CD4-positive, alpha-beta memory T cell (primary cell): Measurements from ENCODE around the gene DRD2. TPM values are rescaled to one million over a fixed set of nuclear protein-coding genes. Genes with fewer than 3 reads are reported as not detected.

Experiments
- CTCF ChIA-PET: fragments of 350-600 bp; sonication (Branson Sonifier 250); formaldehyde crosslinking; loops from one replicate; lab custom pipeline; 2021; ENCODE audit warnings: inconsistent platforms; ENCODE audit not compliant: partially characterized antibody; lab: Charles Lee
- POLR2A ChIA-PET: fragments of 350-600 bp; sonication (Branson Sonifier 250); formaldehyde crosslinking; loops from one replicate; lab custom pipeline; 2021; ENCODE audit not compliant: partially characterized antibody; lab: Charles Lee
- DNase-seq, 5 donors: peaks; one replicate each; pipeline versions ENCODE4 v3.0.0 to v3.0.0-alpha.2; 2020 to 2022; ENCODE audit warnings: mixed read lengths in 1 of 5
- H3K27ac ChIP-seq: one replicate; pipeline ENCODE4 v1.7.0; 2013; ENCODE audit warnings: low read depth, low read length
- H3K27me3 ChIP-seq: 2 replicates; pipeline ENCODE4 v1.7.0; 2013; ENCODE audit warnings: mild to moderate bottlenecking, low read length, moderate library complexity; ENCODE audit not compliant: insufficient read depth
- H3K36me3 ChIP-seq: 2 replicates; pipeline ENCODE4 v1.7.0; 2013; ENCODE audit warnings: mild to moderate bottlenecking, low read length, moderate library complexity; ENCODE audit not compliant: insufficient read depth
- H3K4me1 ChIP-seq: 2 replicates; pipeline ENCODE4 v1.7.0; 2013; ENCODE audit warnings: mild to moderate bottlenecking, low read length, moderate library complexity; ENCODE audit not compliant: insufficient read depth
- H3K4me3 ChIP-seq, 2 donors: one replicate each; pipeline ENCODE4 v1.7.0; 2013; ENCODE audit warnings: low read length in 2 of 2, mild to moderate bottlenecking in 1 of 2
- H3K9me3 ChIP-seq, 2 donors: one replicate each; pipeline ENCODE4 v1.7.0; 2013; ENCODE audit warnings: low read length in 2 of 2, control low read depth in 1 of 2; ENCODE audit not compliant: control insufficient read depth in 1 of 2
- H3K27ac Mint-ChIP-seq, 7 donors: one replicate each; pipeline ENCODE4 v1.8.0; 2020 to 2021; ENCODE audit warnings: mixed read lengths in 7 of 7, mild to moderate bottlenecking in 6 of 7, inconsistent platforms in 3 of 7, moderate library complexity in 3 of 7
- H3K27me3 Mint-ChIP-seq, 2 donors: one replicate each; pipeline ENCODE4 v1.8.0; 2020 to 2021; ENCODE audit warnings: mixed read lengths in 2 of 2
- H3K36me3 Mint-ChIP-seq, 2 donors: one replicate each; pipeline ENCODE4 v1.8.0; 2020 to 2021; ENCODE audit warnings: mixed read lengths in 2 of 2, inconsistent platforms in 1 of 2, mild to moderate bottlenecking in 1 of 2
- H3K4me1 Mint-ChIP-seq, 4 donors: one replicate each; pipeline ENCODE4 v1.8.0; 2020 to 2021; ENCODE audit warnings: mixed read lengths in 4 of 4, mild to moderate bottlenecking in 1 of 4
- H3K4me3 Mint-ChIP-seq, 8 donors: one replicate each; pipeline ENCODE4 v1.8.0; 2020 to 2021; ENCODE audit warnings: mixed read lengths in 8 of 8, mild to moderate bottlenecking in 7 of 8, moderate library complexity in 6 of 8, inconsistent platforms in 3 of 8
- H3K9me3 Mint-ChIP-seq, 8 donors: one replicate each; pipeline ENCODE4 v1.8.0; 2020 to 2021; ENCODE audit warnings: mixed read lengths in 8 of 8, mild to moderate bottlenecking in 5 of 8, inconsistent platforms in 3 of 8, moderate library complexity in 1 of 8
- intact Hi-C: fragments of 100-400 bp; cut with micrococcal nuclease; formaldehyde crosslinking; loops from one replicate; pipeline ENCODE4 v1.15.1; 2023
- polyA plus RNA-seq, 2 donors: library from polyadenylated mRNA; unstranded; fragments of 300-500 nt; fragmentation: Illumina TruSeq; gene quantifications; one replicate each; pipeline ENCODE4 v1.2.3, GENCODE V29; 2021
- total RNA-seq, 2 experiments: library from RNA; stranded (reverse); gene quantifications; one replicate each; pipeline ENCODE4 v1.2.3, GENCODE V29; 2021

The DRD2 gene
- total and polyA plus RNA-seq, 4 experiments from 2014 or later = not detected

DNA sequence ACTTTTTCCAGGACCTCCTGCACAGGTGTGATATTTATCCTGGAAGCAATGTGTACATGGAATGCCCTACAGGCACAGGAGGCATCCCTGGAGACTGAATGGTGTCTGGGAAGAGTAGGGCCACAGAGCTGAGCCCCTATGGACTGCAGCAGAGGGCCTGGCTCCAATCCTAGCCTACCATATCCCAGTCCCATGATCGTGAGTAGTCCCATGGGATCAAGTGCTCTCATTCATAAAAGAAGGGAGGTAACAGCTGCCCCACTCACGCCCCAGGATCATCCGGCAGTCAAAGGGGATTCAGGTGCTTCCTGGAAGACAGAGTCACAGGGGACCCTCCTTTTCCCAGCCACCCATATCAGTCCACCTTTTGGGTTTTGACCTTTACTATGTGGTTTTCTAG, 63.7 kb downstream of the DRD2 start:
- intact Hi-C loops = no loop called here
- Histone ChIP-seq H3K4me3 (no peak overlapping the region), H3K36me3 (no peaks in the 10 kb centered on the region), H3K27ac (no peak overlapping the region), H3K9me3 (no peaks in the 10 kb centered on the region), H3K4me1 (no peaks in the 10 kb centered on the region), H3K27me3 (no peaks in the 10 kb centered on the region)
- Mint-ChIP-seq H3K36me3 (no peaks in the 10 kb centered on the region), H3K9me3 (no peaks in the 10 kb centered on the region), H3K27me3 (peaks cover 0 to 13% of the 10 kb centered on the region in 2 donors), H3K4me1 (peaks cover 0 to 2% (median 0%) of the 10 kb centered on the region in 4 donors), H3K27ac (no peak overlapping the region), H3K4me3 (no peak overlapping the region)
- CTCF ChIA-PET = no interaction called here
- no peak for DNase-seq
- POLR2A ChIA-PET = no interaction called here

DNA sequence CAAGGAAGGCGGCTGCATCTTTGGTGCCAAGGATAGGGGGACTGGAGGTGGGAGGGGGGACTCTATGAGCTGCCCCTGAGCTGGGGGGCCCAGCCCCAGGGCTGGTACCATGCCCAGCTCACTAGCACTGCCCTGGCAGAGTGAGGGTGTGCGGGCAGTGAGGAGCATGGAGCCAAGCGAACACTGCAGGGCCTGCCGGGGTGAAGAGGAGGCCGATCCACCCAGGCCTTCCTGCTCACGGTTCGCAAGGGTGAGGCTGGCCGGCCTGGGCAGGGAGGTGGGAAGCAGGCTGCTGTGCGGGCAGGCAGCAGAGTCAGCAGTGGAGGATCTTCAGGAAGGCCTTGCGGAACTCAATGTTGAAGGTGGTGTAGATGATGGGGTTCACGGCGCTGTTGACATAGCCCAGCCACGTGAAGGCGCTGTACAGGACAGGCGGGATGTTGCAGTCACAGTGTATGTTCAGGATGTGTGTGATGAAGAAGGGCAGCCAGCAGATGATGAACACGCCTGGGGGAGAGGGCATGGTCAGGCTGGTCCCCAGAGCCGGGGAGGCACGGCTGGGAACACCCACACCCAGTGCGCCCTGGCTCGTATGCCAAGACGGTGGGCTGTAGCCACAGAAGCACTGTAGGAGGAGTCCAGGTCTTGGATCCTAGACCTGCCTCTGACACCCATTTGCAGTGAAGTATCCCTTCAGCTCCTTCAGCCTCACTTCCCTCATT, 64.6 kb downstream of the DRD2 start:
- H3K4me1 Mint-ChIP-seq = no peaks in the 10 kb centered on the region
- Histone ChIP-seq H3K36me3 (no peaks in the 10 kb centered on the region), H3K4me1 (no peaks in the 10 kb centered on the region), H3K9me3 (no peaks in the 10 kb centered on the region), H3K27me3 (no peaks in the 10 kb centered on the region), H3K27ac (no peak overlapping the region), H3K4me3 (no peak overlapping the region)
- H3K27ac Mint-ChIP-seq = no peak overlapping the region
- no peaks in the 10 kb centered on the region for H3K36me3 Mint-ChIP-seq
- ChIA-PET POLR2A (no interaction called here), CTCF (no interaction called here)
- no peaks in the 10 kb centered on the region for H3K9me3 Mint-ChIP-seq
- intact Hi-C loops = no loop called here
- H3K4me3 Mint-ChIP-seq = no peak overlapping the region
- no peak for DNase-seq
- peaks cover 0 to 13% of the 10 kb centered on the region in 2 donors for H3K27me3 Mint-ChIP-seq

DNA sequence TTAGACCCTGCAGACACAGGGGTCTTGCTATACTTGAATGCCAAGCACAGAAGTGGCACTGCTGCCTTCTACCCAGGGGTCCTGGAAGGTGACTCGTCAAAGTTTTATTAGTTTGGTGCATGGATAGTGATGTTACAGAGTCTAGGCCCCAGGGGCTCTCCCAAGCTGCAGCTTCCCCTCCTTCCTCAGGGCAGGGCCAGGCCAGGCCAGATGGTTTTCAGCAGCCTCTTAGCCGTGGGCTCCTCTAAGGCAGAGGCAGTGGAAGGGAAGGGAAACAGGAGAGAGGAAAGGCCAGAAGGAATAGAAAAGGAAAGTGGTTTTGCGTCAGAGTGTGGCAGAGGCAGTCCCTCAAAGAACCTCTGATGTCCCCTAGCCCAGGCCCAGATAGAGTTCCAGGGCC, 65.7 kb downstream of the DRD2 start:
- intact Hi-C loops = no loop called here
- no peaks in the 10 kb centered on the region for H3K9me3 Mint-ChIP-seq
- H3K36me3 Mint-ChIP-seq = no peaks in the 10 kb centered on the region
- CTCF ChIA-PET = no interaction called here
- Histone ChIP-seq H3K27ac (no peak overlapping the region), H3K9me3 (no peaks in the 10 kb centered on the region), H3K36me3 (no peaks in the 10 kb centered on the region), H3K4me3 (no peak overlapping the region), H3K4me1 (no peaks in the 10 kb centered on the region), H3K27me3 (no peaks in the 10 kb centered on the region)
- H3K27ac Mint-ChIP-seq = no peak overlapping the region
- H3K4me1 Mint-ChIP-seq = peaks cover 0 to 1% (median 0%) of the 10 kb centered on the region in 4 donors
- peaks cover 0 to 11% of the 10 kb centered on the region in 2 donors for H3K27me3 Mint-ChIP-seq
- POLR2A ChIA-PET = no interaction called here
- no peak for DNase-seq
- no peak overlapping the region for H3K4me3 Mint-ChIP-seq

DNA sequence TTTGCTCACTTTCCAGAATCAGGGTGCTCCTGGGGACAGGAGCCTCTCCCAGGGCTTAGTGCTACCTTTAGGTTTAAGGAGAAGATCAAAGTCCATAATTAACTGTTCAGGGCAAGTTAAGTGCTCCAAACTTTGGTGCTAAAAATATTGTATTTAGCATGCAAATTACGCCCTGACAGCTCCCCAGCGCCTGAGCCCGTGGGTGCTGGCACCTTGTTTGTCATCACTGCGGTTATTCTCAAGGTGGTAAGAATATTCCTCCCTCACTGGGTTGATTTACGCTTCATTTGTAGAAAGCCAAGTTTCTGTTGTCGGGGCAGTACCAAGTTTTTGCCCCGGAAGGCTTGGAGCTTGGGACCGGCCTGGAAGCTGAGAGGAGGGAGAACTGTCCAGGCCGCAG, 66.3 kb downstream of the DRD2 start:
- ChIA-PET CTCF (no interaction called here), POLR2A (no interaction called here)
- Histone ChIP-seq H3K4me3 (no peak overlapping the region), H3K27ac (no peak overlapping the region), H3K36me3 (no peaks in the 10 kb centered on the region), H3K9me3 (no peaks in the 10 kb centered on the region), H3K4me1 (no peaks in the 10 kb centered on the region), H3K27me3 (no peaks in the 10 kb centered on the region)
- Mint-ChIP-seq H3K4me3 (no peak overlapping the region), H3K9me3 (no peaks in the 10 kb centered on the region), H3K4me1 (peaks cover 0 to 1% (median 0%) of the 10 kb centered on the region in 4 donors), H3K27ac (no peak overlapping the region), H3K36me3 (no peaks in the 10 kb centered on the region), H3K27me3 (peaks cover 0 to 11% of the 10 kb centered on the region in 2 donors)
- intact Hi-C loops = no loop called here
- no peak for DNase-seq

DNA sequence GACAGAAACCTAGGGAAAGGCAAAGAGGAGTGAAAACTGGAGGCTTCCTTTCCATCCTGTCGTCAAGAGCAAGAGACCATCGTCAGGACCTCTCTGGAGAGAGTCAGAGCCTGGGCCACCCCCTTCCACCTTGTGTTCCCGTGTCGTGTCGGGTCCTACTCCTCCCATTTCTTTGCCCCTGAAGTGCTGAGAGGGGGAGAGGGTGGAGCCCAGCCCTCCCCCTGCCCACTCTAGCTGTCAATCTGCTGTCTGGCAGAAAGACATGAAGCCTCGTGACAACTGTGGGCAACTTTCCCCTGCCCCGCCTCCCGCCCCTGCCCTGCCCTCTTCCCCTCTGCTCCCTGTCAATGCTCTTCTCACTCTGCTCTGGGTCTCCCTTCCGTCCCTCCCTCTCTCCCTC, 67.0 kb downstream of the DRD2 start:
- peaks cover 0 to 1% (median 0%) of the 10 kb centered on the region in 4 donors for H3K4me1 Mint-ChIP-seq
- DNase-seq = no peak
- H3K27me3 Mint-ChIP-seq = peaks cover 0 to 11% of the 10 kb centered on the region in 2 donors
- H3K27ac ChIP-seq = no peak overlapping the region
- H3K36me3 Mint-ChIP-seq = no peaks in the 10 kb centered on the region
- intact Hi-C loops = no loop called here
- ChIA-PET CTCF (no interaction called here), POLR2A (no interaction called here)
- no peaks in the 10 kb centered on the region for H3K27me3 ChIP-seq
- H3K4me1 ChIP-seq = no peaks in the 10 kb centered on the region
- no peaks in the 10 kb centered on the region for H3K9me3 ChIP-seq
- H3K4me3 Mint-ChIP-seq = no peak overlapping the region
- no peak overlapping the region for H3K4me3 ChIP-seq
- no peaks in the 10 kb centered on the region for H3K9me3 Mint-ChIP-seq
- H3K27ac Mint-ChIP-seq = no peak overlapping the region
- H3K36me3 ChIP-seq = no peaks in the 10 kb centered on the region

DNA sequence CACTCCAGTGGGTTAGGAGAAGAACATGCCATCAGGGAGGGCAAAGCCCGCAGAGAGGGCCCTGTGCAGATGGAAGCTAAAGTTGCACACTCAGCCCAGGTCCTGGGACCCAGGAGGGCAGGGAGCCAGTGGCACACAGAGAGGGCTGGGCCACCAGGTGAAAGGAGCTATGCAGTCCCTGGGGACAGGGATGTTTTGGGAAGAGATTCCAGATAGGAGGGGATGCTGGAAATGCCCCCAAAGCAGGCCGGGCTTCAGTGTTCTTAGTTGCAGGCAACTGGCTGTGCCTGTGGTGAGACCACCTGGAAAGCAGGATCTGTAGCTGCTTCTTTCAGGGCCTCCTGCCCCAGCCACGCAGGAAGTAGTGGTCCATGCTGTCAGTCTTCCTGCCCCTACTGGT, 68.0 kb downstream of the DRD2 start:
- Histone ChIP-seq H3K4me3 (no peak overlapping the region), H3K27me3 (no peaks in the 10 kb centered on the region), H3K27ac (no peak overlapping the region), H3K9me3 (no peaks in the 10 kb centered on the region), H3K4me1 (no peaks in the 10 kb centered on the region), H3K36me3 (no peaks in the 10 kb centered on the region)
- no peaks in the 10 kb centered on the region for H3K36me3 Mint-ChIP-seq
- ChIA-PET POLR2A (no interaction called here), CTCF (no interaction called here)
- no peaks in the 10 kb centered on the region for H3K9me3 Mint-ChIP-seq
- DNase-seq = no peak
- peaks cover 0 to 11% of the 10 kb centered on the region in 2 donors for H3K27me3 Mint-ChIP-seq
- no peak overlapping the region for H3K4me3 Mint-ChIP-seq
- peaks cover 0 to 1% (median 0%) of the 10 kb centered on the region in 4 donors for H3K4me1 Mint-ChIP-seq
- H3K27ac Mint-ChIP-seq = no peak overlapping the region
- intact Hi-C loops = no loop called here

DNA sequence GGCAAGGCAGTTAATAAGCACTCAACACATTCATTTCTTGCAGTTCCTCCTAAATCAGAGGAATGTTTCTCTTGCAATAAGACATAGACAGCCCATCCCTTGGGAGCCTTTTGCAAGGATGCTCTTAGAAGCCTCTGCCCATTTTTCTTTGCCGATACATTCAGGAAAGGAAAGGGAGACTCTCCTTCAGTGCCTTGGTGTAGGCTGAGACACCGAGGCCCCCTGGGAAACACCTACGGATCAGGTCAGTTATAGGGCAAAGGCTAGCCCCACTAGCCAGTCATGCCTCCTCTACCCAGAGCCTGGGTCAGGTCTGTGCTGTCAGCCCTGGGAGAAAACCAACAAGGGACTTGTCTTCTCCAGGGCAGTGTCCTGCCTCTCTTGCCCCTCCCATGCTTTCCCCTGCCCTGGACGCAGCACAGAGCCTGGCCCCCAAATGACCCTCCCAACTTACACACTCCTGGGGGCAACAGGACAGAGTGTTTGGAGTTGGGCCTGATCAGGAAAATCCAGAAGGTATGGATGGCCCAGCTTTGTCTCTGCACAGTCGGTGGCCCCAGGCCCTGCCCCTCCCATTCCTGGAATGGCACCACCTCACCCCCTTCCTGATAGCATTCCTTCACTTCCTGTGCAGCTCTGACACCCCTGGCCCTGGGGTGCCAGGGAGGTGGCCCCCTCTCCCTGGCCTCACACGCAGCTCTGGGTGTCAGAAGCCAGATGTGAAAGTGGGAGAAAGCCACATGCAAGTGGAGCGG, 69.3 kb downstream of the DRD2 start:
- peaks cover 0 to 2% of the 10 kb centered on the region in 2 donors for H3K27me3 Mint-ChIP-seq
- ChIA-PET POLR2A (no interaction called here), CTCF (no interaction called here)
- DNase-seq = no peak
- no peak overlapping the region for H3K4me3 Mint-ChIP-seq
- no peak overlapping the region for H3K27ac Mint-ChIP-seq
- no peaks in the 10 kb centered on the region for H3K9me3 Mint-ChIP-seq
- no peaks in the 10 kb centered on the region for H3K4me1 ChIP-seq
- no peak overlapping the region for H3K27ac ChIP-seq
- H3K36me3 ChIP-seq = no peaks in the 10 kb centered on the region
- intact Hi-C loops = no loop called here
- no peak overlapping the region for H3K4me3 ChIP-seq
- no peaks in the 10 kb centered on the region for H3K9me3 ChIP-seq
- H3K27me3 ChIP-seq = no peaks in the 10 kb centered on the region
- no peaks in the 10 kb centered on the region for H3K36me3 Mint-ChIP-seq
- H3K4me1 Mint-ChIP-seq = peaks cover 0 to 1% (median 0%) of the 10 kb centered on the region in 4 donors
